Loucy (cell line): ENCODE results near the gene ABLIM1.

Source experiments
- EZH2phosphoT487 ChIP-seq: fragments of 200-600 bp; IDR thresholded peaks from 2 replicates; pipeline ENCODE4 v1.6.1; 2018; ENCODE audit warnings: antibody characterized with exemption, mild to moderate bottlenecking, moderate library complexity, borderline replicate concordance
- TF ChIP-seq, protein P1 (sequence below): fragments of 200-600 bp; sonication (generic); conservative IDR thresholded peaks from 2 replicates; pipeline ENCODE4 v1.5.1; 2014; ENCODE audit warnings: mild to moderate bottlenecking, antibody characterized with exemption, low read length

- no peak for TF ChIP-seq EZH2phosphoT487
- TF ChIP-seq, protein P1, sequence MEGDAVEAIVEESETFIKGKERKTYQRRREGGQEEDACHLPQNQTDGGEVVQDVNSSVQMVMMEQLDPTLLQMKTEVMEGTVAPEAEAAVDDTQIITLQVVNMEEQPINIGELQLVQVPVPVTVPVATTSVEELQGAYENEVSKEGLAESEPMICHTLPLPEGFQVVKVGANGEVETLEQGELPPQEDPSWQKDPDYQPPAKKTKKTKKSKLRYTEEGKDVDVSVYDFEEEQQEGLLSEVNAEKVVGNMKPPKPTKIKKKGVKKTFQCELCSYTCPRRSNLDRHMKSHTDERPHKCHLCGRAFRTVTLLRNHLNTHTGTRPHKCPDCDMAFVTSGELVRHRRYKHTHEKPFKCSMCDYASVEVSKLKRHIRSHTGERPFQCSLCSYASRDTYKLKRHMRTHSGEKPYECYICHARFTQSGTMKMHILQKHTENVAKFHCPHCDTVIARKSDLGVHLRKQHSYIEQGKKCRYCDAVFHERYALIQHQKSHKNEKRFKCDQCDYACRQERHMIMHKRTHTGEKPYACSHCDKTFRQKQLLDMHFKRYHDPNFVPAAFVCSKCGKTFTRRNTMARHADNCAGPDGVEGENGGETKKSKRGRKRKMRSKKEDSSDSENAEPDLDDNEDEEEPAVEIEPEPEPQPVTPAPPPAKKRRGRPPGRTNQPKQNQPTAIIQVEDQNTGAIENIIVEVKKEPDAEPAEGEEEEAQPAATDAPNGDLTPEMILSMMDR, result no peak
Observed at GRCh38 chr10:114495303-114495702, 162.8 kb downstream of the ABLIM1 start.
